ENCODE results near the gene HOXB3.
"Not testable (repeated sequence)": the region's sequence is repeated elsewhere in the genome, so short reads cannot be mapped to it uniquely, and the experiment has no call there.

HOXB3 gene

GRCh38 chr17:48541036-48541576 is 48.9 kb downstream of the HOXB3 start:
- Histone ChIP-seq H3K9ac (ENCODE audit: low read length) (peak overlapping the region; percentile 74), H3K9me3 (ENCODE audit: low read length) (no peaks in the 10 kb centered on the region), H3K4me3 (ENCODE audit: low read depth in 1 of 2, low read length in 2 of 2) (peak overlapping the region; percentile 78 to 96), H3K4me1 (ENCODE audit: insufficient read depth, low read length) (peaks cover 23% of the 10 kb centered on the region), H3K27me3 (ENCODE audit: control insufficient read depth in 1 of 2, insufficient read depth in 2 of 2, low read length in 2 of 2) (no peaks in the 10 kb centered on the region), H3K27ac (ENCODE audit: low read depth, low read length) (peak overlapping the region; percentile 99), H3K36me3 (ENCODE audit: insufficient read depth, low read length) (peaks cover 4% of the 10 kb centered on the region)

- Histone ChIP-seq H3K9ac (ENCODE audit: low read length) (no peak overlapping the region), H3K27me3 (ENCODE audit: control insufficient read depth in 1 of 2, insufficient read depth in 2 of 2, low read length in 2 of 2) (no peaks in the 10 kb centered on the region), H3K36me3 (ENCODE audit: insufficient read depth, low read length) (peaks cover 4% of the 10 kb centered on the region), H3K27ac (ENCODE audit: low read depth, low read length) (peak overlapping the region; percentile 99), H3K9me3 (ENCODE audit: low read length) (no peaks in the 10 kb centered on the region), H3K4me3 (ENCODE audit: low read depth in 1 of 2, low read length in 2 of 2) (no peak overlapping the region), H3K4me1 (ENCODE audit: insufficient read depth, low read length) (peaks cover 14% of the 10 kb centered on the region)
These were observed 49.8 kb downstream of the HOXB3 start for GRCh38 chr17:48540213-48540612.

GRCh38 chr17:48539177-48539576 is 50.9 kb downstream of the HOXB3 start:
- Histone ChIP-seq H3K36me3 (ENCODE audit: insufficient read depth, low read length) (peaks cover 4% of the 10 kb centered on the region), H3K4me3 (ENCODE audit: low read depth in 1 of 2, low read length in 2 of 2) (no peak overlapping the region), H3K9ac (ENCODE audit: low read length) (no peak overlapping the region), H3K4me1 (ENCODE audit: insufficient read depth, low read length) (peaks cover 9% of the 10 kb centered on the region), H3K27me3 (ENCODE audit: control insufficient read depth in 1 of 2, insufficient read depth in 2 of 2, low read length in 2 of 2) (no peaks in the 10 kb centered on the region), H3K27ac (ENCODE audit: low read depth, low read length) (no peak overlapping the region), H3K9me3 (ENCODE audit: low read length) (no peaks in the 10 kb centered on the region)

- Histone ChIP-seq H3K9me3 (ENCODE audit: low read length) (no peaks in the 10 kb centered on the region), H3K36me3 (ENCODE audit: insufficient read depth, low read length) (peaks cover 4% of the 10 kb centered on the region), H3K9ac (ENCODE audit: low read length) (no peak overlapping the region), H3K27me3 (ENCODE audit: control insufficient read depth in 1 of 2, insufficient read depth in 2 of 2, low read length in 2 of 2) (no peaks in the 10 kb centered on the region), H3K4me3 (ENCODE audit: low read depth in 1 of 2, low read length in 2 of 2) (no peak overlapping the region), H3K27ac (ENCODE audit: low read depth, low read length) (no peak overlapping the region), H3K4me1 (ENCODE audit: insufficient read depth, low read length) (peaks cover 9% of the 10 kb centered on the region)
These were observed 52.7 kb downstream of the HOXB3 start for GRCh38 chr17:48537316-48537715.

- H3K4me1 ChIP-seq (ENCODE audit: insufficient read depth, low read length); H3K9me3 ChIP-seq (ENCODE audit: low read length); H3K4me3 ChIP-seq (ENCODE audit: low read depth in 1 of 2, low read length in 2 of 2); H3K9ac ChIP-seq (ENCODE audit: low read length); H3K36me3 ChIP-seq (ENCODE audit: insufficient read depth, low read length); H3K27me3 ChIP-seq (ENCODE audit: control insufficient read depth in 1 of 2, insufficient read depth in 2 of 2, low read length in 2 of 2); H3K27ac ChIP-seq (ENCODE audit: low read depth, low read length): not testable (repeated sequence)
These were observed 54.1 kb downstream of the HOXB3 start for GRCh38 chr17:48535793-48536559.

GRCh38 chr17:48532261-48532660 is 57.8 kb downstream of the HOXB3 start:
- no peak overlapping the region for H3K4me3 ChIP-seq (ENCODE audit: low read depth in 1 of 2, low read length in 2 of 2)
- no peaks in the 10 kb centered on the region for H3K4me1 ChIP-seq (ENCODE audit: insufficient read depth, low read length)
- H3K9ac ChIP-seq (ENCODE audit: low read length) = no peak overlapping the region
- no peaks in the 10 kb centered on the region for H3K9me3 ChIP-seq (ENCODE audit: low read length)
- H3K36me3 ChIP-seq (ENCODE audit: insufficient read depth, low read length) = no peaks in the 10 kb centered on the region
- no peaks in the 10 kb centered on the region for H3K27me3 ChIP-seq (ENCODE audit: control insufficient read depth in 1 of 2, insufficient read depth in 2 of 2, low read length in 2 of 2)
- H3K27ac ChIP-seq (ENCODE audit: low read depth, low read length) = no peak overlapping the region

GRCh38 chr17:48530887-48531272 is 59.2 kb downstream of the HOXB3 start, which contains the start of gene HOXB1:
Gene HOXB1 (minus strand): TSS chr17:48531011. CDS start chr17:48530904, 107 bp downstream.
- Histone ChIP-seq H3K27me3 (ENCODE audit: control insufficient read depth in 1 of 2, insufficient read depth in 2 of 2, low read length in 2 of 2) (no peaks in the 10 kb centered on the region), H3K4me3 (ENCODE audit: low read depth in 1 of 2, low read length in 2 of 2) (no peak within 1 kb of the TSS), H3K4me1 (ENCODE audit: insufficient read depth, low read length) (no peaks in the 10 kb centered on the region), H3K27ac (ENCODE audit: low read depth, low read length) (no peak within 1 kb of the TSS), H3K9ac (ENCODE audit: low read length) (no peak within 1 kb of the TSS), H3K36me3 (ENCODE audit: insufficient read depth, low read length) (no peaks in the 10 kb centered on the region), H3K9me3 (ENCODE audit: low read length) (no peaks in the 10 kb centered on the region)

- Histone ChIP-seq H3K36me3 (ENCODE audit: insufficient read depth, low read length) (no peaks in the 10 kb centered on the region), H3K4me3 (ENCODE audit: low read depth in 1 of 2, low read length in 2 of 2) (no peak overlapping the region), H3K27ac (ENCODE audit: low read depth, low read length) (no peak overlapping the region), H3K9me3 (ENCODE audit: low read length) (no peaks in the 10 kb centered on the region), H3K27me3 (ENCODE audit: control insufficient read depth in 1 of 2, insufficient read depth in 2 of 2, low read length in 2 of 2) (no peaks in the 10 kb centered on the region), H3K9ac (ENCODE audit: low read length) (no peak overlapping the region), H3K4me1 (ENCODE audit: insufficient read depth, low read length) (no peaks in the 10 kb centered on the region)
These were observed 59.7 kb downstream of the HOXB3 start for GRCh38 chr17:48530208-48530886.

- Histone ChIP-seq H3K27me3 (ENCODE audit: control insufficient read depth in 1 of 2, insufficient read depth in 2 of 2, low read length in 2 of 2) (no peaks in the 10 kb centered on the region), H3K27ac (ENCODE audit: low read depth, low read length) (no peak overlapping the region)
These were observed 60.4 kb downstream of the HOXB3 start for GRCh38 chr17:48529683-48530009.

GRCh38 chr17:48528936-48529682 is 60.9 kb downstream of the HOXB3 start:
- no peaks in the 10 kb centered on the region for H3K36me3 ChIP-seq (ENCODE audit: insufficient read depth, low read length)
- no peaks in the 10 kb centered on the region for H3K9me3 ChIP-seq (ENCODE audit: low read length)
- H3K27ac ChIP-seq (ENCODE audit: low read depth, low read length) = no peak overlapping the region
- H3K4me1 ChIP-seq (ENCODE audit: insufficient read depth, low read length) = no peaks in the 10 kb centered on the region
- no peak overlapping the region for H3K4me3 ChIP-seq (ENCODE audit: low read depth in 1 of 2, low read length in 2 of 2)
- H3K9ac ChIP-seq (ENCODE audit: low read length) = no peak overlapping the region
- H3K27me3 ChIP-seq (ENCODE audit: control insufficient read depth in 1 of 2, insufficient read depth in 2 of 2, low read length in 2 of 2) = no peaks in the 10 kb centered on the region

More at GRCh38 chr17:48529683-48530009, 60.4 kb downstream of the HOXB3 start:
- Histone ChIP-seq H3K4me1 (ENCODE audit: insufficient read depth, low read length) (no peaks in the 10 kb centered on the region), H3K36me3 (ENCODE audit: insufficient read depth, low read length) (no peaks in the 10 kb centered on the region), H3K9ac (ENCODE audit: low read length) (no peak overlapping the region), H3K9me3 (ENCODE audit: low read length) (no peaks in the 10 kb centered on the region), H3K4me3 (ENCODE audit: low read depth in 1 of 2, low read length in 2 of 2) (no peak overlapping the region)

GRCh38 chr17:48528153-48528935 is 61.7 kb downstream of the HOXB3 start:
- Histone ChIP-seq H3K9ac (ENCODE audit: low read length) (no peak overlapping the region), H3K27me3 (ENCODE audit: control insufficient read depth in 1 of 2, insufficient read depth in 2 of 2, low read length in 2 of 2) (no peaks in the 10 kb centered on the region), H3K9me3 (ENCODE audit: low read length) (no peaks in the 10 kb centered on the region), H3K4me3 (ENCODE audit: low read depth in 1 of 2, low read length in 2 of 2) (no peak overlapping the region), H3K4me1 (ENCODE audit: insufficient read depth, low read length) (peaks cover 4% of the 10 kb centered on the region), H3K36me3 (ENCODE audit: insufficient read depth, low read length) (no peaks in the 10 kb centered on the region), H3K27ac (ENCODE audit: low read depth, low read length) (no peak overlapping the region)

Measured in muscle layer of colon (tissue), 2 donors.